ENCODE measurements around the gene MYOD1.

DNA sequence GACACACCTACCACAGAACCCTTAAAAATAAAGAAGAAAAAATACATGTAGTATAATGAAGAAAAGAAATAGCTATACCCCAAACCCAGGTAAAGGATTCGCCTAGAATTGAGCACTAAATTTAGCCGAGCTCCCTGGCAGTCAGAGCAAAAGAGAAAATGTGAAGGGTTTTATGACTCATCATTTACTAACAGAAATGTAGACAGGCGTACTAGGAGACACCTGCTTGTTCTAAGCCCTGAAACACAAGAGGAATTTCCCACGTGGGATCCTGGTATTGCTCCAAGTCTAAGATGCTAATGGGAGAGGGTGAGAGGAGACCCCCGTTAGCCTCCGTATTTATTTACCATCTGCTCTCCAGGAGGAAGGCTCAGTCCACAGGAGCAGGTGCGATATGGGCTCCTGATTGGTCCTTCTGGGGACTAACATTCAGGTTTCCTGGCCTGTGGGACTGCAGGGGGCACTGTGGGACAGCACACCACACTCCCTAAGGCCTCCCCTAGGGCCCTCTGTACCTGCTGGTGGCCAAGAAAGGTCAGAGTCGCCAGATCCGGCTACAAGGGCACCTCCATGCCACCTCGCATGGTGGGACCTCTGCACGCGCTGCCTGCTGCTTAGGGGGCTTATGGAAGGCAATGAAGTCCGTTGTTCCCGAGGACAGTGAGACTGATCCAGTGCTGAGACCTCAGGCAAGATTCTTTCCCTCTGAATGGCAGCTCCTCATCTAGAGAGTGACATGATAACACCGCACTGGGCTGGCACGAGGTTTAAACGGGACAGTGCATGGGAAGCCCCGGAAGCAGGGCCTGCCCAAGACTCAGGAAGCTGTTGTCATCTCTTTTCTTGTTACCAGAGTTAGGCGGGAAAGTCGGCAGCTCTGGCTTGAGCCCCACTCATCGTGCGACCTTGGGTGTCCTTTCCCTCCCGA lies 41.0 kb downstream of the MYOD1 start:
- TF ChIP-seq CTCF (IDR thresholded peaks at IDR 0.05) (peak; percentile 84), EZH2phosphoT487 (IDR thresholded peaks at IDR 0.05) (no peak), EZH2 (IDR thresholded peaks at IDR 0.05) (no peak)
